ENCODE data around the gene PRRC1.

DNA sequence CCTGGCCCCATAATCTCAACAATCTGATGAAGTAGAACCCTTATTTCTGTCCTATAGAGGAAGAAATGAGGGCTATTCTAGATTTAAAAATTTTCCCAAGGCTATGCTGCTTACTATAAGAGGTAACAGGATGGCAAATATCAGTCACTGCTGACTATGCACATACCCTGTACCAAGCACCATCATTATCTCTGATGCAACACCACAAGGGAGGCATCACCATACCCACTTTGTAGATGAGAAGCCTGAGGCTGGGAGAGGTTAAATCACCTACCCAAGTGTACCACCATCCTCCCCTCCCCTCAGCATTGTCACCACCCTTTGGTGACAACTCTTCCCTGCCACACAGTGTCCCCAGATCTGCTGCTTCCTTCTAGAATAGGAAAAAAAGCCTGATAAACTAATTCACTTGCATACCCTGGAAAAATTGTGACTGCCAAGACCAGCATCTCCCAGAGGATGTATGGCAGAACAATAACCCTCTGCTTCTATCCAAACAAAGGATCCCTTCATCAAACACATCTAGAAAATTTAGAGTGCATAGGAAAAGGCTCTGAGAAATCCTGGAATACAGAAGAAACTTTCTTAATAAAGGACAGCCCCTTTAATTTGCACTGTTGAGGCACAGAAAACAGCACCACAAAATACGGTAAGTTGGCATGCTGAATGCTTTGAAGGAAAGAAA is 48.3 kb downstream of the PRRC1 start:
- TF ChIP-seq FOSL2 (IDR thresholded peaks at IDR 0.05; ENCODE audit: borderline replicate concordance, low read depth) (no peak), RFX5 (IDR thresholded peaks at IDR 0.05; ENCODE audit: low read length) (no peak), SIN3A (IDR thresholded peaks at IDR 0.05; ENCODE audit: borderline replicate concordance, low read depth, low read length) (no peak), MXI1 (IDR thresholded peaks at IDR 0.05; ENCODE audit: low read depth, low read length) (no peak), RAD21 (IDR thresholded peaks at IDR 0.05; ENCODE audit: low read length) (no peak), TCF12 (IDR thresholded peaks at IDR 0.05) (no peak)
- TF ChIP-seq, protein P1, sequence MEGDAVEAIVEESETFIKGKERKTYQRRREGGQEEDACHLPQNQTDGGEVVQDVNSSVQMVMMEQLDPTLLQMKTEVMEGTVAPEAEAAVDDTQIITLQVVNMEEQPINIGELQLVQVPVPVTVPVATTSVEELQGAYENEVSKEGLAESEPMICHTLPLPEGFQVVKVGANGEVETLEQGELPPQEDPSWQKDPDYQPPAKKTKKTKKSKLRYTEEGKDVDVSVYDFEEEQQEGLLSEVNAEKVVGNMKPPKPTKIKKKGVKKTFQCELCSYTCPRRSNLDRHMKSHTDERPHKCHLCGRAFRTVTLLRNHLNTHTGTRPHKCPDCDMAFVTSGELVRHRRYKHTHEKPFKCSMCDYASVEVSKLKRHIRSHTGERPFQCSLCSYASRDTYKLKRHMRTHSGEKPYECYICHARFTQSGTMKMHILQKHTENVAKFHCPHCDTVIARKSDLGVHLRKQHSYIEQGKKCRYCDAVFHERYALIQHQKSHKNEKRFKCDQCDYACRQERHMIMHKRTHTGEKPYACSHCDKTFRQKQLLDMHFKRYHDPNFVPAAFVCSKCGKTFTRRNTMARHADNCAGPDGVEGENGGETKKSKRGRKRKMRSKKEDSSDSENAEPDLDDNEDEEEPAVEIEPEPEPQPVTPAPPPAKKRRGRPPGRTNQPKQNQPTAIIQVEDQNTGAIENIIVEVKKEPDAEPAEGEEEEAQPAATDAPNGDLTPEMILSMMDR (IDR thresholded peaks at IDR 0.05): no peak
- TF ChIP-seq, protein P2, sequence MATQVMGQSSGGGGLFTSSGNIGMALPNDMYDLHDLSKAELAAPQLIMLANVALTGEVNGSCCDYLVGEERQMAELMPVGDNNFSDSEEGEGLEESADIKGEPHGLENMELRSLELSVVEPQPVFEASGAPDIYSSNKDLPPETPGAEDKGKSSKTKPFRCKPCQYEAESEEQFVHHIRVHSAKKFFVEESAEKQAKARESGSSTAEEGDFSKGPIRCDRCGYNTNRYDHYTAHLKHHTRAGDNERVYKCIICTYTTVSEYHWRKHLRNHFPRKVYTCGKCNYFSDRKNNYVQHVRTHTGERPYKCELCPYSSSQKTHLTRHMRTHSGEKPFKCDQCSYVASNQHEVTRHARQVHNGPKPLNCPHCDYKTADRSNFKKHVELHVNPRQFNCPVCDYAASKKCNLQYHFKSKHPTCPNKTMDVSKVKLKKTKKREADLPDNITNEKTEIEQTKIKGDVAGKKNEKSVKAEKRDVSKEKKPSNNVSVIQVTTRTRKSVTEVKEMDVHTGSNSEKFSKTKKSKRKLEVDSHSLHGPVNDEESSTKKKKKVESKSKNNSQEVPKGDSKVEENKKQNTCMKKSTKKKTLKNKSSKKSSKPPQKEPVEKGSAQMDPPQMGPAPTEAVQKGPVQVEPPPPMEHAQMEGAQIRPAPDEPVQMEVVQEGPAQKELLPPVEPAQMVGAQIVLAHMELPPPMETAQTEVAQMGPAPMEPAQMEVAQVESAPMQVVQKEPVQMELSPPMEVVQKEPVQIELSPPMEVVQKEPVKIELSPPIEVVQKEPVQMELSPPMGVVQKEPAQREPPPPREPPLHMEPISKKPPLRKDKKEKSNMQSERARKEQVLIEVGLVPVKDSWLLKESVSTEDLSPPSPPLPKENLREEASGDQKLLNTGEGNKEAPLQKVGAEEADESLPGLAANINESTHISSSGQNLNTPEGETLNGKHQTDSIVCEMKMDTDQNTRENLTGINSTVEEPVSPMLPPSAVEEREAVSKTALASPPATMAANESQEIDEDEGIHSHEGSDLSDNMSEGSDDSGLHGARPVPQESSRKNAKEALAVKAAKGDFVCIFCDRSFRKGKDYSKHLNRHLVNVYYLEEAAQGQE (IDR thresholded peaks at IDR 0.05; ENCODE audit: low read depth, low read length): no peak
- TF ChIP-seq, protein P3, sequence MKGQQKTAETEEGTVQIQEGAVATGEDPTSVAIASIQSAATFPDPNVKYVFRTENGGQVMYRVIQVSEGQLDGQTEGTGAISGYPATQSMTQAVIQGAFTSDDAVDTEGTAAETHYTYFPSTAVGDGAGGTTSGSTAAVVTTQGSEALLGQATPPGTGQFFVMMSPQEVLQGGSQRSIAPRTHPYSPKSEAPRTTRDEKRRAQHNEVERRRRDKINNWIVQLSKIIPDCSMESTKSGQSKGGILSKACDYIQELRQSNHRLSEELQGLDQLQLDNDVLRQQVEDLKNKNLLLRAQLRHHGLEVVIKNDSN (IDR thresholded peaks at IDR 0.05; ENCODE audit: borderline replicate concordance, low read depth): no peak

All from SK-N-SH (cell line).